ENCODE results near the gene PITRM1.
"Not testable (repeated sequence)": the region's sequence is repeated elsewhere in the genome, so short reads cannot be mapped to it uniquely, and the experiment has no call there.

Gene PITRM1

GRCh38 chr10:3198900-3199299 is 26.3 kb upstream of the PITRM1 start:
- DNase-seq, result no peak

DNA sequence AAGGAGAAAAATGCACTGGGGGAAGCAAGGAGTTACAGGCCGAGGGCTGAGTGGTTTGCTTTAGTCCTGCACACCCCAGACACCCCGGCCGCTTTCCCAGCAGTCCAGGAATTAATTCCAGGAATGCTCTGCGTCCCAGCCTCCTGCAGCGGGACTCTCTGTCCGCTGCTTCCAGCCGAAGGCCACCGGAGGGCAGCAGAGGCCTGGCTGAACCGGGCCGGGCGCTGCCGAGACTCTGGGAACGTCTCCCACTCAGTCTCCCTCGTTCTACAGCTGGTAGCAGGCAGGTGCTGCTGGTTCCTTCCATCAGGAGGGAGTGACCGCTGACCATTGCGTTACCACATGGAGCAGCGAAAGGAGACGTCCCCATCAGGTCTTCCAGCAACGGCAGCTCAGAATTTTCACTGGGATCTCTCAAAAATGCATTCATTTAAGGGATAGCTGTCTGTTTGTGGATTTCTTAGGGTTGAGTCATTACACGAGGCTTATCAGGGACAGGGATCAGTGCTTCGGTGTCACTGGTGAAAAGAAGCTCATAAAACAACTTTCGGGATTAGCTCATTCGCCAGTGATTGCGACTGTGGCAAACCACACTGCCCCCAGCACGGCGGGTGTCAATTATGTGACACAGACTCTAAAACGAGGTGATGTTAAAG is 24.9 kb upstream of the PITRM1 start:
- peak in 11 of 14 donors; percentile 12 to 71 (median 58) for DNase-seq

DNA sequence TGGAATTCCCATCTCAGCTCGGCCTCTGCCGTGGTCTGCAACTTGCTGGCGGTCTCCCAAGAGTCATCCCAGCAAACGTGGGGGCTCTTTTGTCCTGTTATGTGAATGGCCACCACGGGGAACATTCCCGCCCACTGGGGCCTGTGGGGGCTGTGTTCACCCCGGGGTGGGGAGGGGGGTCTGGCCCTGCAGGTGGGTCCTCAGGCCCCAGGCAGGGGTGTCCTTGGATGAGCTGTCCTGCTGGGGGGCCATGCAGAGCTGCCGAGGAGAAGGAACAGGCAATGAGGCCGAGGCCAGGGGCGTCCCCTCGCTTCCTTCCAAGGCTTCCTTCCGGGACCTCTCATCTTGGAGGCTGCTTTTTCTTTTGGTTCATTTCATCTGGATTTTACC is 24.4 kb upstream of the PITRM1 start:
- no peak for DNase-seq

DNA sequence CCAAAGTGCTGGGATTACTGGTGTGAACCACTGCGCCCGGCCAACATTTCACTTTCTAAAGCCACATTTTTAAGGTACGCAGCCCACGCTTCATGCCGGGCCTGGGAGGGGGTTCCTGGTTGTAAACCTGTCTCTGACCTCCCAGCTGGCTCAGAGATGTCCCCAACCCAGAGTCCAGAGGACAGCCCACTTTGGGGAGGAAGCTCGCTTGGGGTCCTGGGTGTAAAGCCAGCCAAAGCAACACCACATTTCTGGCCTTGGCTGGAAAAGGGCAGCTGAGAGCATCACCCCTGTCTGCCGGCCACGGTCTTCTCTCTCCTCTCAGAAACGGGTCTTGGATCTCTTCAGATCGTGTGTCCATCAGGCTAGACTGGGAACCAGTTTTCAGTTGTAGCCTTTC is 23.9 kb upstream of the PITRM1 start:
- no peak for DNase-seq

DNA sequence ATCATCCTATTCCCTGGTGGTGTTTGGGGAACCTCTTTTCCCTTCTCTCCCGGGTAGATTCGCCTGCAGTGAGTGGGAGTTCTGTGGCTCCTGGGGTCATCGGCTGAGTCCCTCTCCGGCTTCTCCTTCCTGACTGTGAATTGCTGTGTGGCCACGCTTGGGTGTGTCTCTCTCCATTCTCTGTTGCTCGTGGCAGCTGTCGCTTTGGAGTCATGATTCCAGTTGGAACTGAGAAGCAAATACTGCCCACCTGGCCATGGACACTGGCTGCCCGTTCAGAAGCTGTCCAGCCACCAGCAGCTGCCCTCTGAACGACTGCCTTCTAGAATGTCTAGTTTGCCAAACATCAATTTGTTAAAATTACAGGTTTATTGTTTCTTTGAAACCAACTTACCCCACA is 23.1 kb upstream of the PITRM1 start:
- no peak for DNase-seq

DNA sequence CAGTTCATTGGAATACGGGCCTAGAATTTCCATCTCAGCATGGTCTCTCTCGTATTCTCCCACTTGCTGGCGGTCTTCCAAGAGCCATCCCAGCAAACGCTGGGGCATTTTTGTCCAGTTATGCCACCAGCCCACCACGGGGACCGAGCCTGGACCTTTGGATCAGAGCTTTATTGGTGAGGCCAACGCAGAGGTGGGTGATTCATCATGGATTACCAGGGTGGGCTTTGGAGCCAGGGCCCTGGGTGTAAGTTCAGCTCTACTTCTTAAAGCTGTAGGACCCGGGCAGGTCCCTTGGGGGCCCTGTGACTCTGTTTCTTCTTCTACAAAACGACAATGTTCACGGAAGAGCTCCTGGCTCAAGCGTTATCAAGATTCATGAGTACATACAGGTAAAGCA is 22.7 kb upstream of the PITRM1 start:
- no peak for DNase-seq

DNA sequence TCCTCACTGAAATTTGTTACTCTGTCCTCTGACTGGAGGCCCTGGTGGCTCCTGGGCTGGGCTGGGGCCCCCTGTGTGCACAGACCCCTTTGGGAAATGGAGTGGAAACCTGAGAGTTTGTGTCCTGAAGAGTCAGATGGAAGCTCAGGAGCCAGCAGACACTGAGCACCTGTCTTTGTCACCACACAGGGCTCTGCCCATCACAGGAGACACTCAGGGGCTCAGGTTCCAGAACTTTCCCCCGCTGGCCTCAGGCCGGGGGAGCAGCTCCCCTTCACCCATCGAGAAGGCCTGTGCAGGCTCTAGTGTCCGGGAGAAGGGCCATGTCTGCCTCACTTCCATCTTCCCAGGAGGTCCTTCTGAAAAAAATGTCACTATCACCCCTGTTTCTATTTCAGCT is 22.3 kb upstream of the PITRM1 start:
- DNase-seq, result no peak

DNA sequence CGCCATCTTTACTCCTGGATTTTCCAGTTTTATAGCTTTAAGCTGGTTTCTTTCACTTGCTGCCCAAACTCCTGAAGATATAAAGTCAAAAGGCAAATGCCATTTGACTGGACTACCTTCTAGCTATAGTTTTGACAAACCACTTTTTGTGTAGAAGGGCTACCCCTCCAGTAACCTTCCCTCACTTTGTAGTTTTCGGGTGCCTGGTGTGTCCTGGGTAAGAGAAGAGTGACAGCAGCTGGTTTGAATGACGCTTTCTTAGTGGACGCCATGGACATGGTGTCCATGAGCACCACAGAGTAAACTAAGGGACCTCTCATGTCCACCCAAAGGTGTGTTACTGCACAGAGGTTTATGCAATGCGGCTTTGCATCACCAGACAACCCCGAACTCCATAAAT is 21.2 kb upstream of the PITRM1 start:
- no peak for DNase-seq

DNA sequence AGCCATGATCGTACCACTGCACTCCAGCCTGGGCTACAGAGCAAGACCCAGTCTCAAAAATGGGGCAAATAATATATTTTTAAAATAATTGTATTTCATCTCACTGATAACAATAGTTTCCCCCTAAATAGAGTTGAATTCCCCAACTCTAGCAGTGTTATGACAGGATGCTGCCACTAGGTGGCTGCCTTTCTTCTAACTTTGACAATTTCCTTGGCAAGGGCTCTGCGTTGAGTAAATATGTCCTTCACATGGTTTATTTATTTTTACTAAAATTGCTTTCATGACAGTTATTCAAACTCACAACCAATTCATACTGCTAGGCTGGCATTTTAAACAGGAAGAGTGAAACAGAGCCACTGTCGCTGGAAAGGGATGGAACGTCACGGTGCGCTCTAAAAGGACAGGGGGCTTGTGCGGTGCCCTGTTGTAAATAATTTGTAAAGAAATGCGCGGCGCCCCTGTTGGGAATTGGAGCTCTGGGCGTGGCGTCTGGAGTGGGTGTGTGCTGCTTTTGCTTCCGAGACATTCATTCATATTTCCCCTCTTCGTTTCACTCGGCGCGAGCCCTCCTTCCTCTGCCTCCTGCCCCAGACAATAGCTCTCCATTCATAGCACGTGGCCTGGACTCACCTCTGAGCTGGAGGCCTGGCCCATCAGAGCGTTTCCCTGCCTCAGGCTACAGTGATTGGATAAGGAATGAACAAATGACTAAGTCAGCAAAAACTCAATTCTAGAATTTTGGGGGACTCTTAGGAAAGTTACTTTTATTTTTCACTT is 20.5 kb upstream of the PITRM1 start:
- DNase-seq, result peak in 3 of 14 donors; percentile 10 to 25 (median 22)

GRCh38 chr10:3190817-3191216 is 18.2 kb upstream of the PITRM1 start:
- DNase-seq, result no peak

- DNase-seq, result not testable (repeated sequence)
These were observed 14.6 kb upstream of the PITRM1 start for GRCh38 chr10:3187229-3187628.

- no peak for DNase-seq
These were observed 13.8 kb upstream of the PITRM1 start for GRCh38 chr10:3186368-3186767.

DNA sequence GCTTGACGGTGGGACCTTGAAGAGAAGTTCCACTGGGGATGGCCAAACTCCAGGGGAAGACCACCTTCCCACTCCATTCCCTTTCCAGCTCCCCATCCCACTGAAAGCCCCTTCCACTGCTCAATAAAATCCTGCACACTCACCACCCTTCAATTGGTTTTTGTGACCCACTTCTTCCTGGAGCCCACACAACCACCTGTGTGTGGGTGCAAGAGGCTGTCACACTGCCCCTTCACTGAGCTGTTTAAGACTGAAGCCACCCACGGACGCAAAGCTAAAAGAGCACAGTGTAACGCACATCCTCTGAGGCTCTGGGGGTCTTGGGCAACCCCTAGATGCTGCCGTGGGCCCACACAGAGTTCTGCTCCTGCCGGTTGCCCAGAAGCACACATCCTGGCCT is 12.8 kb upstream of the PITRM1 start:
- no peak for DNase-seq

GRCh38 chr10:3180355-3181025 is 7.9 kb upstream of the PITRM1 start:
- no peak for DNase-seq

DNA sequence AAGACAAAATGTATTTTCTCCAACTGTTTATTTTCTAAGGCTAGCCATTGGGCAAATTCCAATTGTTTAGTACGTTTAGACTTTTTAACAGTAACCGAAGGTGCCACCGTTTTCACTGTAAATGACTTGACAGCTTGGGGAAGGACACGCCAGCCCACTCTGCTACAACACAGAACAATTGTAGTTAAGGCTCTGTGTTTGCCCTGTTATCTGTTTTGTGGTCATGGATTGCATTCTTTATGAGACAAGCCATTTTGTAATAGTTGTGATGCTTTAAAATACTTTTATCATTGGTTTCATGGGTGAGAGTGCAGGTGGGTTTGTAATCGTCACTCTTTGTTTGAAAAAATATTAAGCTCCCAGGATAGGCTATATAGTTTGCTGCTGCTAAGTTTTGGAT is 6.6 kb upstream of the PITRM1 start:
- no peak for DNase-seq

GRCh38 chr10:3178042-3178441 is 5.5 kb upstream of the PITRM1 start:
- DNase-seq, result no peak

GRCh38 chr10:3173171-3173878 is 743 bp upstream of the PITRM1 start:
- DNase-seq, result peak in 2 of 14 donors; percentile 25 to 61

DNA sequence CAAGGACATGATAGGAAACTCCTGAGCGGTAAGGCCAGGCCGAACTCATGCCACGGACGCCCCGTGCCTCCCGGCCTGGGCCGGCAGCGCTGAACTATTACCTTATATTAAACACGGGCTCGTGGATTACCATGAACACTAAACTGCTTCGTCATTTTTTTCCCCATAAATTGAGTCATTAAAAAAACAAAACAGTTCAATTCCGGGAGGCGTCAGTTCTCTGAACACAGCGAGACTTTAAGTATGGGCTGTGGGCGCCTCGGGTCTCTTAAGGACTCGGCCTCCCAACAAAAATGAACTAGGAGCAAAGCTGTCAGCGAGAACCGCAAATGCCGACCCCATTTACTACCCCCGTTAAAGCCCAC is 519 bp downstream of the PITRM1 start:
- peak in 2 of 14 donors; percentile 32 to 59 for DNase-seq

DNA sequence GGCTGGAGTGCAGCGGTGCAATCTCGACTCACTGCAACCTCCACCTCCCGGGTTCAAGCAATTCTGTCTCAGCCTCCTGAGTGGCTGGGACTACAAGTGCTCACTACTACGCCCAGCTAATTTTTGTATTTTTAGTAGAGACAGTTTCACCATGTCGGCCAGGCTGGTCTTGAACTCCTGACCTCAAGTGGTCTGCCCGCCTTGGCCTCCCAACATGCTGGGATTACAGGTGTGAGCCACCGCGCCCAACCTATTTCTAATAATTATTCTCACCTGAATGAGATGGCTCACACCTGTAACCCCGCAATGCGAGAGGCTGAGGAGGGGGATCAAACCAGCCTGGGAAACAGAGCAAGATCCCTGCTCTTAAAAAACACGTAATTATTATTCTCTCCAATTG is 1.1 kb downstream of the PITRM1 start:
- not testable (repeated sequence) for DNase-seq

GRCh38 chr10:3169673-3170072 is 2.9 kb downstream of the PITRM1 start:
- DNase-seq, result peak in 3 of 14 donors; percentile 6 to 9 (median 8)

DNA sequence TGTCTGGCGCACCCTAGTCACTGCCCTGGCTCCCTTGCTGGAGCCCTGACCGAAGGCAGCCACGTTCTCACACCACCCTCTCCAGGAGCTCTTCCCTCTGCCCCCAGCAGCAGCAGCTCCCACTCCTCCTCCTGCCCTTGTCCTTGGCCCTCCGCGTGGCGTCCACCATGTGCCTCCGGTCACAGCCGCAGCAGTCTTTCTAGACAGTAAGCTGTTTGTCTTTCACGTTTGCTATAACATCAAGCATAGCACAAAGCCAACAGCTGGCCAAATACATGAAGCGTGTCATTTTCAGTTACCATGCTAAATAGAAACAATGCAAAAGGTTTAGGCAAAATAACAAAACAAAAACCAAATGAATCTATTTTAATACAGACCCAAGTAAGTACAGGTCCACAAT is 3.3 kb downstream of the PITRM1 start:
- peak in 5 of 14 donors; percentile 4 to 43 (median 20) for DNase-seq

- no peak for DNase-seq
These were observed 4.8 kb downstream of the PITRM1 start for GRCh38 chr10:3167611-3168330.
